ENCODE results near the gene ATAD5.

DNA sequence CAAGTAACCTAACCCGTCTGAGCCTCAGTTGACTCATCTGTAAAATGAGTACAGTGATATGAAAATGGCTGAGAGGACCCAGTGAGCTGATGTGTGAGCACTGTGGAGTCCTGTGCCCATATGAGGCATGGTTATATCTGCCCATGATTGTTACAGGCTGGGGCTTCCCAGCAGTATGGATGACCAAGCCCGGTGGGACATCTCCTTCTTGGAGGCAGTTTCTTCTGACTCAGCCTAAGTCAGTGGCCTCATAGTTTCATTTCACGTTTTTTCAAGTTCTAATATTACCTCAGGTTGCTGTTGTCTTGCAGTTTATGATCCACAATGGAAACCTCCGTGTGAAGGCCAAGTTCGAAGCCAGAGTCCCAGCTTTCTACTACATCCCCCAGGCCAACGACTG lies 94.8 kb downstream of the ATAD5 start:
- no peak for TF ChIP-seq CTCF (conservative IDR thresholded peaks at IDR 0.05)
- TF ChIP-seq EZH2 (IDR thresholded peaks at IDR 0.05; ENCODE audit: low read depth): no peak

Data from PC-9 (cell line).